HG03064 (cell line): ENCODE results near the gene RTL10.
"Not testable (repeated sequence)": the region's sequence is repeated elsewhere in the genome, so short reads cannot be mapped to it uniquely, and the experiment has no call there.

Experiments used
- ATAC-seq: cut with Tn5 transposase; IDR thresholded peaks from one replicate; pipeline ENCODE4 v1.9.1; 2021; ENCODE audit warnings: low read depth; ENCODE audit not compliant: unreplicated experiment

The RTL10 gene

GRCh38 chr22:19846620-19847344 lies 7.9 kb downstream of the RTL10 start:
- ATAC-seq = no peak

DNA sequence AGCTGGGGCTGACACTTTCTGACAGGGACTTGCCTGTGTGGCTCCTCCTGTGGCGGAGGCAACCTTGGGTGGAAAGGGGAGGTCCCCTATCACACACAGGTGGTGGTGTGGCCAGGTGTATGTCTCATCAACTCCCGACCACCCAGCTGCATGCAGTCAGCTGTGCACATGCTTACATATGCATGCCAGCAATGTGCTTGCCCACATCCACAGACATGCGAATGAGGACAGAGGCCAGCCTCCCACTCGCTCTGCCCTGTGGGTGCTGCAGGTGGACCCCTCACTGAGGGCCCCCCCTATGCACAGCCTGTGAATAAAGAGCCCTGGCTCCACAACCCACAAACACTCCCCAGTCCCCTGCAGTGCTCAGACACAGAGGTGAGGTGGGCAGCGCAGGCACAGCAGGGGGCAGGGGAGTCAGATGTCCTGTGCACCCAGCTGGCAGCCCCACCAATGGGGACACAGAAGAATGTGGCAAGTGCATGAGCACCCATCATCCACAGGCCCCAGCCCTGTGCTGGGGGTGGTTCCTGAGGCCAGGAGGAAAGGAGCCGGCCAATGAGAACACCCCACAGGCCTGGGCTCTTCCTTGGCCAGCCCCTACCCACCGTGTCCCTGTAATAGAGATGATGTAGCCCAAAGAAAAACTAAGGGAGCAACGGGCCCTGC lies 9.5 kb downstream of the RTL10 start:
- ATAC-seq = no peak

GRCh38 chr22:19844377-19845053 lies 10.2 kb downstream of the RTL10 start:
- no peak for ATAC-seq

- ATAC-seq = no peak
Measured at GRCh38 chr22:19843857-19844376, 10.8 kb downstream of the RTL10 start.

GRCh38 chr22:19843107-19843856 lies 11.4 kb downstream of the RTL10 start:
- ATAC-seq = no peak

GRCh38 chr22:19842393-19843106 lies 12.1 kb downstream of the RTL10 start:
- no peak for ATAC-seq

GRCh38 chr22:19841641-19842392 lies 12.9 kb downstream of the RTL10 start:
- no peak for ATAC-seq

DNA sequence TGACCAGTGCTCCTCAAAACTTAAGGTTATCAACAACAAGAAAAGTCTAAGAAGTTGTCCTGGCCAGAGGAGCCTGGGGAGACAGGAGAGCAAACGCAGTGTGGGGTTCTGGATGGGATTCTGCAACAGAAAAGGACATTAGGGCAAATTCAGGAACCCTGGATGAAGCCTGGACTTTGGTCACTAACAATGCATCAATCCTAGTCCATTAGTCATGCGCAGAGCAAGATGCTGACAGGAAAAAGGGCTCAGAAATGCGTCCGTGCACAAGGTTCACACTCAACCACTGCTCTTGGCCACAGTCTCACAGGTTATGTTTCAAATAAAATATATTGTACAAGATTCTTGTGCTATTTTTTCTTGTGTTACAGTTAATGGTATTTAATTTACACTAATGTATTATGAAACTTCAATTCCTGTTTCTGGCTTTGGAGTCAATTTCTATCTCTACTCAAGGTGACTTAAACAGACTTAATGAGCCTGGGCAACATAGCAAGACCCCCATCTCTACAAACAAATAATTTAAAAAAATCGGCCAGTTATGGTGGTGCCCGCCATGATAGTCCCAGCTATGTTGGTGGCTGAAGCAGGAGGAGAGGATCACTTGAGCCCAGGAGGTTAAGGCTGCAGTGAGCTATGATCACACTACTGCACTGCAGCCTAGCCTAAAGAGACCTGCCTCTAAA lies 13.6 kb downstream of the RTL10 start:
- no peak for ATAC-seq

- ATAC-seq = no peak
Measured at GRCh38 chr22:19840059-19840458, 14.6 kb downstream of the RTL10 start.

GRCh38 chr22:19837915-19838314 lies 16.8 kb downstream of the RTL10 start:
- no peak for ATAC-seq

GRCh38 chr22:19836512-19836911 lies 18.2 kb downstream of the RTL10 start:
- no peak for ATAC-seq

- ATAC-seq = no peak
Measured at GRCh38 chr22:19834599-19834998, 20.1 kb downstream of the RTL10 start.

DNA sequence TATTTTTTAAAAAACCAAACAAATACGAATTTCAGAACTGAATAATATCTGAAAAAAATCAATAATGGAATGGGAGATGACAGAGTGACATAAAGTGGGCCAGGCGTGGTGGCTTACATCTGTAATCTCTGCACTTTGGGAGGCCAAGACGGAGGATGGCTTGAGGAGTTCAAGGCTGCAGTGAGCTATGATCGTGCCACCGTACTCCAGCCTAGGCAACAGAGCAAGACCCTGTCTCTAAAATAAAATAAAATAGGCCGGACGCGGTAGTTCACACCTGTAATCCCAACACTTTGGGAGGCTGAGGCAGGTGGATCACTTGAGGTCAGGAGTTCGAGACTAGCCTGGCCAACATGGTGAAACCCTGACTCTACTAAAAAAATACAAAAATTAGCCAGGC lies 21.3 kb downstream of the RTL10 start:
- not testable (repeated sequence) for ATAC-seq

DNA sequence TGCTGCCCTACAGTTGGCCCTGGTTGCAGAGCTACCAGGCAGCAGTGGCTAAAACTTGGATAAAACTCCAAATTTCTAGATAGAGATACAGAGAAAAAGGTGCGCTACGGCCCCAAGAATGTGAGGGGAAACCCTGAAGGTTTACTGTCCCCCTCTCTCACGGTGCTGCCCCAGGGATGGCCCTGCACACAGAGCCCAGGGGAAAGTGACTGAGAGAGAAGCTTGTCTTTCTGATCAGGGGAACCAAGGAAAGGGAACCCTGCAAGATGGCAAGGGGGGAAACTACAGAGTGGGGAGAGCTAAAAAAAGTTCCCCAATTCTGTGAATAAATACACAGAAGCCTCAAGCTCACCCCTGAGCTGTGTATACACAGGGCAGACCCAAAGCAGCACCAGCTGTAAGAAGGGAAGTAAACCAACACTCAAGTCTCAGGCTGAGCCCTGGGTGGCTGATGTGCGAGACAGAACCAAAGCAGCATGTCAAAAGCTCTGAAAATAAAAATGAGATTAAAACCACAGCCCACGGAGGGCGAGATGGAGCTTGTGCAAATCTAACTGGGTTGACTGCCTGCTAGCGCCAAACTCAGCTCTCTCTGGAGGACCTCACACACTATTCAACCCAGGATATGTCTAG lies 22.1 kb downstream of the RTL10 start:
- no peak for ATAC-seq

GRCh38 chr22:19831979-19832378 lies 22.7 kb downstream of the RTL10 start:
- ATAC-seq = not testable (repeated sequence)

GRCh38 chr22:19831016-19831415 lies 23.7 kb downstream of the RTL10 start:
- ATAC-seq = no peak

DNA sequence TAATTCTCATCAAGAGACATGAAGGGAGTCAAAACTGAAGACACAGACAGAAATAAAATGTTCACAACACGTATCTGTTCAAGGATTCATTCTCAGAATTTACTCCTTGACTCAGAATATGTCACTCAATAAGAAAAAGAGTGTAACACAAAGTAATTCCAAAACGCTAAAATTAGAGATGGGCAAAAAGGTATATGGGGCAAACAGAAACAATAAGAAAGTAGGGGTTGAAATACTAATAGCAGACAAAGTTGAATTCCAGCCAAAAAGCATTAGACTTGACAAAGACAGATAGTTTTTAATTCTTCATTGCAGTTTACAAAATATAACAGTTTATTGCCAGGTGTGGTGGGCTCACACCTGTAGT lies 26.7 kb downstream of the RTL10 start:
- ATAC-seq = no peak

DNA sequence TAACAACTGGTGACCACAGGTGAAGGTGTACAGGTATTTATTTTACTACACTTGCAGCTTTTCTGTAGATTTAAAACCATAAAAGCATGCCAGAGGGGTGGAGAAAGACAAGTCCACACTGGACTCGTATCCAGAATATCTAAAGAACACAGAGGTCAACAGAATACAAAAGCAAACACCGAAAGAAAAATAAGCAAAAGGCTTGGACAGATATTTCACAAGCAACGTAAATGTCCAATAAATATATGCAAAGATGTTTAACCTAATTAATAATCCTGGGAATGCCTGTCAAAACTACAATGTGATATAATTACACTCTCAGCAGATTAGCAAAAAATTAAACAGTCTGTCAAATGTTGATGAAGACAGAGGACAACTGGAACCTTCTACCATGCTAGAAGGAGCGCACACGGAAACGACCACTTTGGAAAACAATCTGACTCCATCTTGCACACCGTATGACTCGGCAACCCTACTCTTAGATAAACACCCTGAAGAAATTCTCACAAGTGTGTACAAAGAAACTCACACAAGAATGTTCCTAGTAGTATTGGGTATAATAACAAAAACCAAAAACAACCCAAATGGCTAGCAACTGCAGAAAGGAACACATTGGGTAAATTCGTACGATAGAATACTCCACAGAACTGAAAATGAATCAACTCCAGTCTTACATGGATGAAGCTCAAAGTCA lies 27.2 kb downstream of the RTL10 start:
- ATAC-seq = no peak
